IMR-90 (cell line): ENCODE data around the gene EIF4A3. TPM values are rescaled to one million over a fixed set of nuclear protein-coding genes. Genes with fewer than 3 reads are reported as not detected.
A peak's percentile ranks its signal among the peaks of the same experiment; 100 is the strongest.

ENCODE experiments used
- ATAC-seq: fragments of 200-7000 bp; cut with Tn5 transposase; 2 replicates; pipeline ENCODE4 v1.9.1; 2020; ENCODE audit warnings: low read depth, mild to moderate bottlenecking, moderate library complexity
- BruUV-seq: library from RNA; stranded (reverse); fragments of 400-500 nt; replicated peaks from 2 replicates; lab custom pipeline; 2021; lab: Mats Ljungman, UMichigan
- CTCF ChIA-PET: fragments of 300-600 bp; formaldehyde crosslinking; extraction: SDS; loops from one replicate; lab custom pipeline; 2021; ENCODE audit warnings: antibody characterized with exemption; lab: Yijun Ruan, JAX
- POLR2A ChIA-PET: fragments of 300-600 bp; sonication (Branson Sonifier 250); formaldehyde crosslinking; loops from one replicate; lab custom pipeline; 2022; ENCODE audit warnings: antibody characterized with exemption; ENCODE audit not compliant: unreplicated experiment; lab: Charles Lee
- DNase-seq: peaks from one replicate; pipeline ENCODE4 v3.0.0; 2013
- H2AFZ ChIP-seq: replicated peaks from 2 replicates; pipeline ENCODE3; 2013; ENCODE audit warnings: low read length, mild to moderate bottlenecking; ENCODE audit not compliant: poor library complexity
- H2AK5ac ChIP-seq: 2 replicates; pipeline ENCODE4 v1.6.1; 2013; ENCODE audit warnings: low read depth, low read length, inconsistent platforms
- H2AK9ac ChIP-seq: replicated peaks from 2 replicates; pipeline ENCODE3; 2013; ENCODE audit warnings: mild to moderate bottlenecking, low read depth, low read length, moderate library complexity; ENCODE audit not compliant: poor library complexity
- H2BK120ac ChIP-seq: 2 replicates; pipeline ENCODE4 v1.6.1; 2013; ENCODE audit warnings: low read depth, low read length, inconsistent platforms
- H2BK15ac ChIP-seq: 3 replicates; pipeline ENCODE4 v1.6.1; 2013; ENCODE audit warnings: low read depth, low read length, inconsistent platforms
- H2BK20ac ChIP-seq: 2 replicates; pipeline ENCODE4 v1.6.1; 2013; ENCODE audit warnings: low read depth, mild to moderate bottlenecking, inconsistent platforms, low read length, moderate library complexity
- H2BK5ac ChIP-seq: 2 replicates; pipeline ENCODE4 v1.6.1; 2013; ENCODE audit warnings: mild to moderate bottlenecking, low read depth, low read length, inconsistent platforms; ENCODE audit not compliant: poor library complexity, severe bottlenecking
- H3K14ac ChIP-seq: replicated peaks from 2 replicates; pipeline ENCODE4 v1.6.1; 2013; ENCODE audit warnings: low read depth, low read length, inconsistent platforms
- H3K18ac ChIP-seq: 2 replicates; pipeline ENCODE4 v1.6.1; 2013; ENCODE audit warnings: low read depth, low read length, control low read depth
- H3K23ac ChIP-seq: 2 replicates; pipeline ENCODE4 v1.6.1; 2013; ENCODE audit warnings: low read depth, low read length, inconsistent platforms
- H3K27ac ChIP-seq: 2 replicates; pipeline ENCODE4 v1.5.1; 2013; ENCODE audit warnings: mild to moderate bottlenecking, control low read depth, low read length; ENCODE audit not compliant: insufficient read depth
- H3K27me3 ChIP-seq: 2 replicates; pipeline ENCODE4 v1.6.1; 2013; ENCODE audit warnings: low read length; ENCODE audit not compliant: control insufficient read depth, insufficient read depth
- H3K36me3 ChIP-seq: 2 replicates; pipeline ENCODE4 v1.6.1; 2013; ENCODE audit warnings: low read length, mixed read lengths; ENCODE audit not compliant: control insufficient read depth, insufficient read depth
- H3K4ac ChIP-seq: 2 replicates; pipeline ENCODE4 v1.6.1; 2013; ENCODE audit warnings: low read depth, low read length, inconsistent platforms
- H3K4me1 ChIP-seq: 2 replicates; pipeline ENCODE4 v1.6.1; 2013; ENCODE audit warnings: low read length, mixed read lengths; ENCODE audit not compliant: control insufficient read depth, insufficient read depth
- H3K4me2 ChIP-seq: 2 replicates; pipeline ENCODE4 v1.6.1; 2013; ENCODE audit warnings: low read depth, mild to moderate bottlenecking, control low read depth, low read length, moderate library complexity
- H3K4me3 ChIP-seq: 2 replicates; pipeline ENCODE4 v1.5.1; 2013; ENCODE audit warnings: low read depth, mild to moderate bottlenecking, control low read depth, low read length, moderate library complexity; ENCODE audit not compliant: insufficient read depth
- H3K56ac ChIP-seq: 2 replicates; pipeline ENCODE4 v1.6.1; 2013; ENCODE audit warnings: low read length, inconsistent platforms; ENCODE audit not compliant: insufficient read depth; ENCODE audit errors: extremely low read depth
- H3K79me1 ChIP-seq, 2 experiments: 2 replicates each; pipeline ENCODE4 v1.6.1; 2013; ENCODE audit warnings: low read length in 2 of 2, inconsistent platforms in 1 of 2, low read depth in 1 of 2
- H3K9ac ChIP-seq: 2 replicates; pipeline ENCODE4 v1.6.1; 2013; ENCODE audit warnings: low read depth, low read length, control low read depth
- H3K9me1 ChIP-seq: 2 replicates; pipeline ENCODE4 v1.6.1; 2013; ENCODE audit warnings: low read length, inconsistent platforms; ENCODE audit not compliant: insufficient read depth
- H3K9me3 ChIP-seq: 2 replicates; pipeline ENCODE4 v1.6.1; 2013; ENCODE audit warnings: low read length; ENCODE audit not compliant: control insufficient read depth, insufficient read depth
- H4K20me1 ChIP-seq: 2 replicates; pipeline ENCODE4 v1.6.1; 2013; ENCODE audit warnings: low read length, inconsistent platforms; ENCODE audit not compliant: insufficient read depth
- H4K5ac ChIP-seq: 2 replicates; pipeline ENCODE4 v1.6.1; 2013; ENCODE audit warnings: mild to moderate bottlenecking, low read depth, low read length, control low read depth
- H4K8ac ChIP-seq, 2 experiments: 2 replicates each; pipeline ENCODE4 v1.6.1; 2013; ENCODE audit warnings: low read depth in 2 of 2, low read length in 2 of 2, control low read depth in 1 of 2, inconsistent platforms in 1 of 2
- H4K91ac ChIP-seq: 2 replicates; pipeline ENCODE4 v1.6.1; 2013; ENCODE audit warnings: low read depth, low read length, inconsistent platforms; ENCODE audit not compliant: insufficient read depth
- CHD1 ChIP-seq: IDR thresholded peaks from 2 replicates; pipeline ENCODE4 v1.6.1; 2012; ENCODE audit warnings: low read depth, low read length, improper control_type of control experiment
- CTCF ChIP-seq: conservative IDR thresholded peaks from 2 replicates; pipeline ENCODE4 v1.5.1; 2012; ENCODE audit warnings: mild to moderate bottlenecking, low read depth, low read length, improper control_type of control experiment
- FOS ChIP-seq: fragments of 150-350 bp; IDR thresholded peaks from 2 replicates; pipeline ENCODE4 v1.6.1; 2016; ENCODE audit warnings: low read depth, low read length
- MXI1 ChIP-seq: IDR thresholded peaks from 2 replicates; pipeline ENCODE4 v1.6.1; 2012; ENCODE audit warnings: low read depth, mild to moderate bottlenecking, low read length, moderate library complexity, borderline replicate concordance
- NFE2L2 ChIP-seq: fragments of 150-350 bp; IDR thresholded peaks from 2 replicates; pipeline ENCODE4 v1.6.1; 2016; ENCODE audit warnings: low read depth, mild to moderate bottlenecking, low read length
- POLR2A ChIP-seq: IDR thresholded peaks from 2 replicates; pipeline ENCODE4 v1.6.1; 2012; ENCODE audit warnings: mild to moderate bottlenecking, low read depth, low read length
- RAD21 ChIP-seq: IDR thresholded peaks from 2 replicates; pipeline ENCODE4 v1.6.1; 2012; ENCODE audit warnings: low read length, improper control_type of control experiment
- WGBS, 2 experiments: methylation state at CpG; one replicate each; pipeline versions ENCODE4 v1.1.5 to v1.1.7; 2013; ENCODE audit warnings: missing lambda C conversion rate in 2 of 2; ENCODE audit not compliant: insufficient read length in 1 of 2; ENCODE audit errors: extremely low coverage in 2 of 2; 5-methylcytosine and 5-hydroxymethylcytosine counted together
- dilution Hi-C: fragments of 300-500 bp; cut with HindIII; formaldehyde crosslinking; loops from one replicate; pipeline ENCODE4 v1.14.3; 2018; ENCODE audit warnings: low sequenced_read_pairs; ENCODE audit not compliant: unreplicated experiment
- in situ Hi-C: fragments of 300-500 bp; cut with MboI; formaldehyde crosslinking; loops from 3 replicates; pipeline ENCODE4 v1.14.3; 2019; ENCODE audit warnings: low sequenced_read_pairs, inconsistent platforms, mixed read lengths
- intact Hi-C: fragments of 100-400 bp; cut with micrococcal nuclease; formaldehyde crosslinking; loops from 2 replicates; pipeline ENCODE4 v1.10.0; 2022
- polyA plus RNA-seq, 3 experiments: library from polyadenylated mRNA; depleted of rRNA; stranded (reverse); fragments of >200 nt; gene quantifications; 2 replicates each; pipeline ENCODE4 v1.2.3, GENCODE V29; 2012; ENCODE audit warnings: low replicate concordance in 1 of 3
- total RNA-seq: library from RNA; depleted of rRNA; stranded (reverse); fragments of >200 nt; gene quantifications from 2 replicates; pipeline ENCODE4 v1.2.3, GENCODE V29; 2012

Gene EIF4A3
- total and polyA plus RNA-seq, 2 of the 4 experiments (the other 2 are of a cell fraction), result 85.3 to 97.1 TPM

- Histone ChIP-seq H2BK15ac (no peak overlapping the region), H2BK20ac (no peak overlapping the region), H3K23ac (peak overlapping the region; percentile 91), H2AK9ac (peak overlapping the region; percentile 97), H2AK5ac (peak overlapping the region; percentile 85), H3K27ac (peak overlapping the region; percentile 88), H2AFZ (peak overlapping the region; percentile 96), H3K36me3 (peaks cover 25% of the 10 kb centered on the region), H3K4me2 (peak overlapping the region; percentile 98), H4K8ac (peak overlapping the region in 1 of 2 experiments; percentile 78; a peak in 1 of 4 replicates), H4K5ac (peak overlapping the region; percentile 37; the same call in 1 of the 2 replicates), H4K20me1 (peaks cover 27% of the 10 kb centered on the region), H3K4ac (peak overlapping the region; percentile 89), H3K4me1 (peaks cover 10% of the 10 kb centered on the region), H3K4me3 (peak overlapping the region; percentile 87), H4K91ac (no peak overlapping the region), H3K18ac (peak overlapping the region; percentile 44; the same call in 1 of the 2 replicates), H3K14ac (peak overlapping the region; percentile 97), H3K9ac (peak overlapping the region; percentile 93), H2BK120ac (no peak overlapping the region), H3K9me3 (no peaks in the 10 kb centered on the region), H3K79me1 (peaks cover 27 to 76% of the 10 kb centered on the region in 2 experiments), H3K27me3 (no peaks in the 10 kb centered on the region), H3K9me1 (peaks cover 10% of the 10 kb centered on the region), H3K56ac (peak overlapping the region; percentile 80), H2BK5ac (peak overlapping the region; percentile 70)
- intact Hi-C loops, result loop anchor here (1.0 to 5.0 kb wide), 2 partner anchors 44 to 73 kb away; partner anchors contain the start of gene GAA
- CTCF ChIA-PET, result interaction anchor here (1.1 kb wide), 1 partner anchor 45 kb away, joined by 6 read pairs; the partner anchor contains the start of gene GAA
- WGBS, 2 experiments, result 0% methylated on average over 24 of the region's 69 CpGs; no CpG with 5 or more reads in 1 of the 2 experiments
- ATAC-seq (peak; percentile 7), DNase-seq (peak; percentile 16)
- dilution Hi-C loops, result no loop called here
- in situ Hi-C loops, result no loop called here
- POLR2A ChIA-PET, result interaction anchor here (0.6 kb wide), 1 partner anchor 111 kb away, joined by 9 read pairs; no protein-coding TSS in a partner anchor
- TF ChIP-seq NFE2L2 (no peak), MXI1 (peak; percentile 16; the same call in 1 of the 2 replicates), RAD21 (peak; percentile 26; the same call in 1 of the 2 replicates), FOS (0 out of 2 replicates have a peak, but pooled peaks have one; percentile 2), CHD1 (peak; percentile 90), POLR2A (peak; percentile 98), CTCF (no peak)
- BruUV-seq, result no TSS peak
Measured at GRCh38 chr17:80146121-80147034, 550 bp downstream of the EIF4A3 start.
